Measurements from ENCODE around the gene ARHGAP33.
"Not testable (repeated sequence)": the region's sequence is repeated elsewhere in the genome, so short reads cannot be mapped to it uniquely, and the experiment has no call there.

Gene ARHGAP33

DNA sequence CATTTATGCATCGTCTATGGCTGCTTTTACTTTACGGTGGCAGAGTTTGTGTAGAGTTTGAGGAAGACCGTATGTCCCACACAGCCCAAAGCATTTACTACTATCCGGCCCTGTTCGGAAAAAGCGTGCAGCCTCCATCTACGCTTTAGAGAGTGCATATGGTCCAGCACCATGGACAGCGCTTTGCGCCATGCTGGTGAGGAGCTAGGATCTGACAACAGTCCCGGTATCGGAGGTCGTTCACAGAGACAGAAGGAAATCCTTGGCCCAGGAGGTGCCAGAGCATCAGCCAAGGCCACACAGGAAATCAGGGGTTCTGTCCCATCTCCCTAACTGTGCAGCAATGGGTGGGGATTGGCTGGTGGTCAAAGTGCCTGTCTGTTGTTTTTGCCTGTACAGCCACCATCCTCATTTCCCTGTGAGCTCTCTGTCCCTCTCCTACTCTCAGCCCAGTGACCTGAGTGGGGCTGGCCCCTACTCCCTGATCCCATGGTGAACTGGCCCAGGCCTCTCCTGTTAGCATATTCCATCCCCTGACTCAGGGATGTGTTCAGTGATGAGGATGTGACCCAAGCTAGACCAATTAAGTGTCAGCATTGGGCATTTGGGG, 53.4 kb downstream of the ARHGAP33 start:
- WGBS, 2 experiments (ENCODE audit: insufficient coverage in 2 of 2), result 2 to 3% methylated on average over 7 to 8 of the region's 12 CpGs
- Histone ChIP-seq H3K36me3 (ENCODE audit: control insufficient read depth, insufficient read depth, low read length) (no peaks in the 10 kb centered on the region), H3K4me1 (ENCODE audit: control insufficient read depth, insufficient read depth, low read length, poor library complexity, severe bottlenecking) (no peaks in the 10 kb centered on the region), H3K9me3 (ENCODE audit: control insufficient read depth, low read length) (no peaks in the 10 kb centered on the region), H3K27ac (ENCODE audit: low read depth, low read length, severe bottlenecking) (no peak overlapping the region), H3K4me3 (ENCODE audit: extremely low read depth, insufficient read depth, low read length, poor library complexity, severe bottlenecking) (no peak overlapping the region)

DNA sequence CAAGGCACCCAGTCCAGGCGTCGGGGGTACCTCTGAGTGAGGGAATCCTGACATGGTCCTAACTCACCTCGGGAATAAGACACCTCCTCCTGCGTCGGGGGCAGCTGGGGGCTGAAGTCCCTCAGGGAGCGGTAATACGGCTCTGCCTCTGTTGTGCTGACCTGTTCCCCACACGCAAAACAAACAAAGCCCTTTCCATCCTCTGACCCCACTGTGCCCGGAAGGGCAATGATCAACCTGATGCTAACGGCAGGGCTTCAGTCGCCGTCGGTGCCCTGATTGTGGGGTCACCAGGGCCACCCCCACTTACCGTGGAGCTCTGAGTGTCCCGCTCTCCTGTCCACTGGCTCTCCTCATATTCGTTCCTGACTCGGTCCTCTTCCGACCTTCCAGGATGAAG, 55.6 kb downstream of the ARHGAP33 start:
- WGBS, 2 experiments (ENCODE audit: insufficient coverage in 2 of 2), result 73 to 80% methylated on average over 9 to 13 of the region's 18 CpGs
- Histone ChIP-seq H3K4me3 (ENCODE audit: extremely low read depth, insufficient read depth, low read length, poor library complexity, severe bottlenecking) (no peak overlapping the region), H3K9me3 (ENCODE audit: control insufficient read depth, low read length) (no peaks in the 10 kb centered on the region), H3K27ac (ENCODE audit: low read depth, low read length, severe bottlenecking) (no peak overlapping the region), H3K36me3 (ENCODE audit: control insufficient read depth, insufficient read depth, low read length) (no peaks in the 10 kb centered on the region), H3K4me1 (ENCODE audit: control insufficient read depth, insufficient read depth, low read length, poor library complexity, severe bottlenecking) (no peaks in the 10 kb centered on the region)

- WGBS, 2 experiments (ENCODE audit: insufficient coverage in 2 of 2), result 73 to 75% methylated on average over 4 of the region's 4 CpGs
- no peaks in the 10 kb centered on the region for H3K4me1 ChIP-seq (ENCODE audit: control insufficient read depth, insufficient read depth, low read length, poor library complexity, severe bottlenecking)
- no peak overlapping the region for H3K27ac ChIP-seq (ENCODE audit: low read depth, low read length, severe bottlenecking)
- no peaks in the 10 kb centered on the region for H3K36me3 ChIP-seq (ENCODE audit: control insufficient read depth, insufficient read depth, low read length)
- no peaks in the 10 kb centered on the region for H3K9me3 ChIP-seq (ENCODE audit: control insufficient read depth, low read length)
- H3K4me3 ChIP-seq (ENCODE audit: extremely low read depth, insufficient read depth, low read length, poor library complexity, severe bottlenecking), result no peak overlapping the region
Observed at GRCh38 chr19:35832054-35832453, 56.7 kb downstream of the ARHGAP33 start.

- 61 to 73% methylated on average over 7 of the region's 7 CpGs for WGBS, 2 experiments (ENCODE audit: insufficient coverage in 2 of 2)
- H3K27ac ChIP-seq (ENCODE audit: low read depth, low read length, severe bottlenecking), result no peak overlapping the region
- no peaks in the 10 kb centered on the region for H3K36me3 ChIP-seq (ENCODE audit: control insufficient read depth, insufficient read depth, low read length)
- no peak overlapping the region for H3K4me3 ChIP-seq (ENCODE audit: extremely low read depth, insufficient read depth, low read length, poor library complexity, severe bottlenecking)
- no peaks in the 10 kb centered on the region for H3K9me3 ChIP-seq (ENCODE audit: control insufficient read depth, low read length)
- H3K4me1 ChIP-seq (ENCODE audit: control insufficient read depth, insufficient read depth, low read length, poor library complexity, severe bottlenecking), result no peaks in the 10 kb centered on the region
Observed at GRCh38 chr19:35833972-35834371, 58.6 kb downstream of the ARHGAP33 start.

DNA sequence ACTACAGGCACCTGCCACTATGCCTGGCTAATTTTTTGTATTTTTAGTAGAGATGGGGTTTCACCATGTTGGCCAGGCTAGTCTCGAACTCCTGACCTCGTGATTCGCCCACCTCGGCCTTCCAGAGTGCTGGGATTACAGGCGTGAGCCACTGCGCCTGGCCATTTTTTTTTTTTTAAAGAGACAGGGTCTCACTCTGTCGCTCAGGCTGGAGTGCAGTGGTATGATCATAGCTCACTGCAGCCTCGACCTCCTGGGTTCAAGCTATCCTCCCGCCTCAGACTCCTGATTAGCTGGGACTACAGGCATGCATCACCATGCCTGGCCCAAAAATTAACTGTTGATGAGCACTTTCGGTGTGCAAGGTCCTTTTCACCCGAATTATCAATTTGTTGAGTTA, 60.7 kb downstream of the ARHGAP33 start:
- not testable (repeated sequence) for H3K36me3 ChIP-seq (ENCODE audit: control insufficient read depth, insufficient read depth, low read length); H3K27ac ChIP-seq (ENCODE audit: low read depth, low read length, severe bottlenecking); H3K9me3 ChIP-seq (ENCODE audit: control insufficient read depth, low read length); H3K4me1 ChIP-seq (ENCODE audit: control insufficient read depth, insufficient read depth, low read length, poor library complexity, severe bottlenecking); H3K4me3 ChIP-seq (ENCODE audit: extremely low read depth, insufficient read depth, low read length, poor library complexity, severe bottlenecking)
- WGBS, 2 experiments (ENCODE audit: insufficient coverage in 2 of 2), result 48 to 58% methylated on average over 11 of the region's 11 CpGs
